ENCODE results near the gene SCTR.

DNA sequence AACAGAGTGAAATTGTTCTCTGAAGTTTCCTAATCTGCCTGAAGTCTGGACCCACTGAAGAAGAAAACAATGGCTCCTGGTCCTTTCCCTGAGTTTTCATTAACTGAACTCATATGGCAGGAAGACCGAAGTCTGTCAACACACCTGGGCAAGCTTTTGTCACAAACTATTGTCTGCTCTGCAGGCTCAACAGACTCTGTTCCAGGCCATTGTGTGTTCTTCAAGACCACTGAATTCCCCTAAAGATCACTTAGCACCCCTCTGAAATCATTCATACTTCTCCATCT is 99.2 kb downstream of the SCTR start:
- TF ChIP-seq, protein P1, sequence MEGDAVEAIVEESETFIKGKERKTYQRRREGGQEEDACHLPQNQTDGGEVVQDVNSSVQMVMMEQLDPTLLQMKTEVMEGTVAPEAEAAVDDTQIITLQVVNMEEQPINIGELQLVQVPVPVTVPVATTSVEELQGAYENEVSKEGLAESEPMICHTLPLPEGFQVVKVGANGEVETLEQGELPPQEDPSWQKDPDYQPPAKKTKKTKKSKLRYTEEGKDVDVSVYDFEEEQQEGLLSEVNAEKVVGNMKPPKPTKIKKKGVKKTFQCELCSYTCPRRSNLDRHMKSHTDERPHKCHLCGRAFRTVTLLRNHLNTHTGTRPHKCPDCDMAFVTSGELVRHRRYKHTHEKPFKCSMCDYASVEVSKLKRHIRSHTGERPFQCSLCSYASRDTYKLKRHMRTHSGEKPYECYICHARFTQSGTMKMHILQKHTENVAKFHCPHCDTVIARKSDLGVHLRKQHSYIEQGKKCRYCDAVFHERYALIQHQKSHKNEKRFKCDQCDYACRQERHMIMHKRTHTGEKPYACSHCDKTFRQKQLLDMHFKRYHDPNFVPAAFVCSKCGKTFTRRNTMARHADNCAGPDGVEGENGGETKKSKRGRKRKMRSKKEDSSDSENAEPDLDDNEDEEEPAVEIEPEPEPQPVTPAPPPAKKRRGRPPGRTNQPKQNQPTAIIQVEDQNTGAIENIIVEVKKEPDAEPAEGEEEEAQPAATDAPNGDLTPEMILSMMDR (IDR thresholded peaks at IDR 0.05) = no peak
- TF ChIP-seq EZH2 (IDR thresholded peaks at IDR 0.05; ENCODE audit: borderline replicate concordance, insufficient read depth, low read depth, low read length, poor library complexity, severe bottlenecking) = no peak
